Amygdala (tissue), 56 donors: ENCODE measurements around the gene MON1A.
"Not testable (repeated sequence)": the region's sequence is repeated elsewhere in the genome, so short reads cannot be mapped to it uniquely, and the experiment has no call there.

ENCODE experiments used
- DNase-seq, 56 donors: peaks; one replicate each; lab custom pipeline; 2025; lab: John Stamatoyannopoulos, UW

The MON1A gene

GRCh38 chr3:49929291-49930167, at the start of gene MON1A:
TSS of gene MON1A (minus strand) at chr3:49929811. CDS start at chr3:49913346, 16,465 bp downstream.
- DNase-seq: peak; percentile 60 to 94 (median 84)

GRCh38 chr3:49976942-49977341, 47.3 kb upstream of the MON1A start:
- DNase-seq: no peak

- DNase-seq: no peak
Observed at GRCh38 chr3:49972656-49973055, 43.0 kb upstream of the MON1A start.

- no peak for DNase-seq
Observed at GRCh38 chr3:49968346-49968745, 38.7 kb upstream of the MON1A start.

GRCh38 chr3:49967291-49967690, 37.7 kb upstream of the MON1A start:
- no peak for DNase-seq

GRCh38 chr3:49966233-49966942, 36.8 kb upstream of the MON1A start:
- DNase-seq: no peak

- no peak for DNase-seq
Observed at GRCh38 chr3:49955636-49956035, 26.0 kb upstream of the MON1A start.

- no peak for DNase-seq
Observed at GRCh38 chr3:49952924-49953323, 23.3 kb upstream of the MON1A start.

- DNase-seq: no peak
Observed at GRCh38 chr3:49942651-49943050, 13.0 kb upstream of the MON1A start.

GRCh38 chr3:49940667-49941249, 11.1 kb upstream of the MON1A start:
- no peak for DNase-seq

GRCh38 chr3:49939858-49940666, 10.5 kb upstream of the MON1A start, which contains the start of gene RBM6:
TSS of gene RBM6 (plus strand) at chr3:49940150. CDS start at chr3:49962642, 22,492 bp downstream.
- DNase-seq: peak; percentile 67 to 99 (median 97)

- no peak for DNase-seq
Observed at GRCh38 chr3:49937090-49937489, 7.5 kb upstream of the MON1A start.

- DNase-seq: not testable (repeated sequence)
Observed at GRCh38 chr3:49932281-49932680, 2.7 kb upstream of the MON1A start.

- no peak for DNase-seq
Observed at GRCh38 chr3:49930922-49931321, 1.3 kb upstream of the MON1A start.

GRCh38 chr3:49930168-49930690, 618 bp upstream of the MON1A start:
- DNase-seq: peak in 1 of 56 donors; percentile 32

- no peak for DNase-seq
Observed at GRCh38 chr3:49928481-49929017, 1.1 kb downstream of the MON1A start.

- no peak for DNase-seq
Observed at GRCh38 chr3:49927798-49928197, 1.8 kb downstream of the MON1A start.

GRCh38 chr3:49926117-49926728, 3.4 kb downstream of the MON1A start:
- no peak for DNase-seq

- DNase-seq: no peak
Observed at GRCh38 chr3:49925485-49925884, 4.1 kb downstream of the MON1A start.
